Measurements from ENCODE around the gene C3orf52.

C3orf52 gene

GRCh38 chr3:112141293-112141692 is 55.1 kb downstream of the C3orf52 start:
- TF ChIP-seq, protein P1, sequence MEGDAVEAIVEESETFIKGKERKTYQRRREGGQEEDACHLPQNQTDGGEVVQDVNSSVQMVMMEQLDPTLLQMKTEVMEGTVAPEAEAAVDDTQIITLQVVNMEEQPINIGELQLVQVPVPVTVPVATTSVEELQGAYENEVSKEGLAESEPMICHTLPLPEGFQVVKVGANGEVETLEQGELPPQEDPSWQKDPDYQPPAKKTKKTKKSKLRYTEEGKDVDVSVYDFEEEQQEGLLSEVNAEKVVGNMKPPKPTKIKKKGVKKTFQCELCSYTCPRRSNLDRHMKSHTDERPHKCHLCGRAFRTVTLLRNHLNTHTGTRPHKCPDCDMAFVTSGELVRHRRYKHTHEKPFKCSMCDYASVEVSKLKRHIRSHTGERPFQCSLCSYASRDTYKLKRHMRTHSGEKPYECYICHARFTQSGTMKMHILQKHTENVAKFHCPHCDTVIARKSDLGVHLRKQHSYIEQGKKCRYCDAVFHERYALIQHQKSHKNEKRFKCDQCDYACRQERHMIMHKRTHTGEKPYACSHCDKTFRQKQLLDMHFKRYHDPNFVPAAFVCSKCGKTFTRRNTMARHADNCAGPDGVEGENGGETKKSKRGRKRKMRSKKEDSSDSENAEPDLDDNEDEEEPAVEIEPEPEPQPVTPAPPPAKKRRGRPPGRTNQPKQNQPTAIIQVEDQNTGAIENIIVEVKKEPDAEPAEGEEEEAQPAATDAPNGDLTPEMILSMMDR (IDR thresholded peaks at IDR 0.05; ENCODE audit: control insufficient read depth, insufficient read depth, low read depth, low read length, missing control alignments), result no peak
- DNase-seq (ENCODE audit: low read depth), result no peak
- no peak overlapping the region for H3K4me3 ChIP-seq (ENCODE audit: control insufficient read depth, low read depth, low read length)

- TF ChIP-seq, protein P1 (IDR thresholded peaks at IDR 0.05; ENCODE audit: control insufficient read depth, insufficient read depth, low read depth, low read length, missing control alignments), result no peak
- no peak overlapping the region for H3K4me3 ChIP-seq (ENCODE audit: control insufficient read depth, low read depth, low read length)
- DNase-seq (ENCODE audit: low read depth), result no peak
Observed at GRCh38 chr3:112143251-112143650, 57.1 kb downstream of the C3orf52 start.

GRCh38 chr3:112143689-112144088 is 57.5 kb downstream of the C3orf52 start:
- TF ChIP-seq, protein P1 (IDR thresholded peaks at IDR 0.05; ENCODE audit: control insufficient read depth, insufficient read depth, low read depth, low read length, missing control alignments), result no peak
- H3K4me3 ChIP-seq (ENCODE audit: control insufficient read depth, low read depth, low read length), result no peak overlapping the region
- DNase-seq (ENCODE audit: low read depth), result no peak

- TF ChIP-seq, protein P1 (IDR thresholded peaks at IDR 0.05; ENCODE audit: control insufficient read depth, insufficient read depth, low read depth, low read length, missing control alignments), result no peak
- H3K4me3 ChIP-seq (ENCODE audit: control insufficient read depth, low read depth, low read length), result no peak overlapping the region
- no peak for DNase-seq (ENCODE audit: low read depth)
Observed at GRCh38 chr3:112149136-112149535, 62.9 kb downstream of the C3orf52 start.

DNA sequence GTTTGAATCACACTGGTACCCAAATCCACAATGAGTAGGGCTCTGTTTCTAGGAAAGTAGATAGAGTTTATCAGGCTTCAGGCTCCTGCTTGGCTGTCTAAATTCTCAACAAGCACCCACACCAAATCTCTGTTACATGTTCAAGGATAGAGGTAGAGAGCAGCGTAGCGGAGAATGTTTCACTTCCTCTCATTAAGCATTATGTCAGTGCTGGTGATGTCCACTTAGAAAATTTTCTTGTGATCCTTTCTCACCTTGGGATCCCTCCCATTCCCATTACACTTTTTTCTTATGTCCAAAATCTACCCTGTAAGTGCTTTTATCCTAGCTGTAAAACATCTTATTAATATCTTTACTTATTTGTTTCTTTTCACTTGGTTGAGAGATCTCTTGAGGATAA is 81.6 kb downstream of the C3orf52 start:
- H3K4me3 ChIP-seq (ENCODE audit: control insufficient read depth, low read depth, low read length), result no peak overlapping the region
- TF ChIP-seq, protein P1 (IDR thresholded peaks at IDR 0.05; ENCODE audit: control insufficient read depth, insufficient read depth, low read depth, low read length, missing control alignments), result no peak
- DNase-seq (ENCODE audit: low read depth), result no peak

Data from AG09309 (cell line).